ENCODE data around the gene RCOR1.

GRCh38 chr14:102737402-102738372 lies 145.2 kb downstream of the RCOR1 start:
- TF ChIP-seq CTCF (IDR thresholded peaks at IDR 0.05; ENCODE audit: low read depth, low read length): no peak
- TF ChIP-seq EZH2phosphoT487 (IDR thresholded peaks at IDR 0.05; ENCODE audit: low read depth): no peak

Data from OCI-LY3 (cell line).